Measurements from ENCODE around the gene ANTKMT. TPM values are rescaled to one million over a fixed set of nuclear protein-coding genes. Genes with fewer than 3 reads are reported as not detected.

The ANTKMT gene, protein sequence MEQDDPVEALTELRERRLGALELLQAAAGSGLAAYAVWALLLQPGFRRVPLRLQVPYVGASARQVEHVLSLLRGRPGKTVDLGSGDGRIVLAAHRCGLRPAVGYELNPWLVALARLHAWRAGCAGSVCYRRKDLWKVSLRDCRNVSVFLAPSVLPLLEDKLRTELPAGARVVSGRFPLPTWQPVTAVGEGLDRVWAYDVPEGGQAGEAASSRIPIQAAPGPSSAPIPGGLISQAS
- 33.6 TPM for polyA plus RNA-seq (2012; ENCODE audit: insufficient read length, low read depth)

DNA sequence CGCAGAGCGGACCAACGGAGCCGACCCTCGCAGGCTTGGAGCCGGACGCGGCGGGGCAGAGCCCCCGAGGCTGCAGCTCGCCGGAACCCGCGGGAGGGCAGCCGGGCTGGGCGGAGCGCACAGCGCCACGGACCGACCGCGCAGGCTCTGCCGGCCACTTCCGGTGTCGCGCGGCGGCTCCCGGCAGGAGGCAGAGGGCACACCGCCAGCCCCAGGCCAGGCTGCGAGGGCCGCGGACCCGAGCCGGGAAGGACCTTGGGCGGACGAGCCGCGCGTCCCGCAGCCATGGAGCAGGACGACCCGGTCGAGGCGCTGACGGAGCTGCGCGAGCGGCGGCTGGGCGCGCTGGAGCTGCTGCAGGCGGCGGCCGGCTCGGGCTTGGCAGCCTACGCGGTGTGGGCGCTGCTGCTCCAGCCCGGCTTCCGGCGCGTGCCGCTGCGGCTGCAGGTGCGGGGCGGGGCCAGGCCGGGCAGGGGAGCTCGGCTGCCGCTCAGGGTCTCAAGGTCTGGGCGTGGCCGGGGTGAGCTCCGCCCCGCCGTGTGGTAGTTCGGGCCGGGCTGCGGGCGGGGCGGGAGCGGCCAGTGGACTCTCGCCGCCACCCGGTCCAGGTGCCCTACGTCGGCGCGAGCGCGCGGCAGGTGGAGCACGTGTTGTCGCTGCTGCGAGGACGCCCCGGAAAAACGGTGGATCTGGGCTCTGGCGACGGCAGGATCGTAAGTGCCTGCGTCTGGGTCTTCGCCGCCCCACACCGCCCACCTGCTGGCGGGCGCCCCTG lies at the start of gene ANTKMT:
ANTKMT (plus strand) TSS at position 157 of the 775 bp plus-strand sequence; CDS start at position 286, 129 bp downstream.
- TF ChIP-seq FOXP2 (optimal IDR thresholded peaks at IDR 0.05; ENCODE audit: borderline replicate concordance, extremely low read depth, extremely low read length, insufficient read depth) (no peak), TAF1 (IDR thresholded peaks at IDR 0.05; ENCODE audit: borderline replicate concordance, insufficient read depth, low read length) (no peak), SIN3A (IDR thresholded peaks at IDR 0.05; ENCODE audit: borderline replicate concordance, insufficient read depth, low read length) (no peak), POLR2AphosphoS5 (IDR thresholded peaks at IDR 0.05; ENCODE audit: low read depth, low read length) (no peak)
- TF ChIP-seq, protein P1, sequence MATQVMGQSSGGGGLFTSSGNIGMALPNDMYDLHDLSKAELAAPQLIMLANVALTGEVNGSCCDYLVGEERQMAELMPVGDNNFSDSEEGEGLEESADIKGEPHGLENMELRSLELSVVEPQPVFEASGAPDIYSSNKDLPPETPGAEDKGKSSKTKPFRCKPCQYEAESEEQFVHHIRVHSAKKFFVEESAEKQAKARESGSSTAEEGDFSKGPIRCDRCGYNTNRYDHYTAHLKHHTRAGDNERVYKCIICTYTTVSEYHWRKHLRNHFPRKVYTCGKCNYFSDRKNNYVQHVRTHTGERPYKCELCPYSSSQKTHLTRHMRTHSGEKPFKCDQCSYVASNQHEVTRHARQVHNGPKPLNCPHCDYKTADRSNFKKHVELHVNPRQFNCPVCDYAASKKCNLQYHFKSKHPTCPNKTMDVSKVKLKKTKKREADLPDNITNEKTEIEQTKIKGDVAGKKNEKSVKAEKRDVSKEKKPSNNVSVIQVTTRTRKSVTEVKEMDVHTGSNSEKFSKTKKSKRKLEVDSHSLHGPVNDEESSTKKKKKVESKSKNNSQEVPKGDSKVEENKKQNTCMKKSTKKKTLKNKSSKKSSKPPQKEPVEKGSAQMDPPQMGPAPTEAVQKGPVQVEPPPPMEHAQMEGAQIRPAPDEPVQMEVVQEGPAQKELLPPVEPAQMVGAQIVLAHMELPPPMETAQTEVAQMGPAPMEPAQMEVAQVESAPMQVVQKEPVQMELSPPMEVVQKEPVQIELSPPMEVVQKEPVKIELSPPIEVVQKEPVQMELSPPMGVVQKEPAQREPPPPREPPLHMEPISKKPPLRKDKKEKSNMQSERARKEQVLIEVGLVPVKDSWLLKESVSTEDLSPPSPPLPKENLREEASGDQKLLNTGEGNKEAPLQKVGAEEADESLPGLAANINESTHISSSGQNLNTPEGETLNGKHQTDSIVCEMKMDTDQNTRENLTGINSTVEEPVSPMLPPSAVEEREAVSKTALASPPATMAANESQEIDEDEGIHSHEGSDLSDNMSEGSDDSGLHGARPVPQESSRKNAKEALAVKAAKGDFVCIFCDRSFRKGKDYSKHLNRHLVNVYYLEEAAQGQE (IDR thresholded peaks at IDR 0.05; ENCODE audit: insufficient read depth in 1 of 2, low read depth in 2 of 2, low read length in 2 of 2) = no peak

DNA sequence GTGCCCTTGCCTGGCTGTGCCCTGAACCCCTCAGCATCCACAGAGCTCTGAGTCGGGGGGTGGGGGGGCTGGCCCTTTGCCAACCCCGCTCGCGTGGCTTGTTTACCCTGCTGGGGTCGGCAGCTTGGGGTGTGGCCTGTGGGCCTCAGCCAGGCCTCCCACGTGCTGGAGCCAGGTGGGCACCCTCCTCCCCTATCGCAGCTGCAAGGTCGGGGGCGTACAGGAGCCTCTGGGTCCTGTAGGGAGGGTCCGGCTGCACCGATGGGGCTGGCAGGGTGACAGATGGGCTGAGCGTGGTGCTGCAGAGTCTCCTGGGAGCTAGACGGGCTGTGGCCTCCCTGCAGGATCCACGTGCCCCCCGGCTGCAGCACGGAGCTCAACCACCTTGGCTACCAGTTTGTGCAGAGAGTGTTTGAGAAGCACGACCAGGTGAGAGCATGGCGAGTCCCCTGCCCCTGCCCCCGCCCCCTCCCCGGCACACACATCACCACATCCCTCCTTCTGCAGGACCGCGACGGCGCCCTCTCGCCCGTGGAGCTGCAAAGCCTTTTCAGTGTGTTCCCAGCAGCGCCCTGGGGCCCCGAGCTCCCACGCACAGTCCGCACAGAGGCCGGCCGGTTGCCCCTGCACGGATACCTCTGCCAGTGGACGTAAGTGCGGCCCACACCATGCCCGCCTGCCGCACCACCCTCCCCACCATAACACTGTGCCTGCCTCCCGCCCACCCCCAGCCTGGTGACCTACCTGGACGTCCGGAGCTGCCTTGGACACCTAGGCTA lies 49.4 kb upstream of the ANTKMT start:
- TF ChIP-seq TAF1 (IDR thresholded peaks at IDR 0.05; ENCODE audit: borderline replicate concordance, insufficient read depth, low read length) (no peak), FOXP2 (optimal IDR thresholded peaks at IDR 0.05; ENCODE audit: borderline replicate concordance, extremely low read depth, extremely low read length, insufficient read depth) (no peak)
- TF ChIP-seq, protein P1 (IDR thresholded peaks at IDR 0.05; ENCODE audit: insufficient read depth in 1 of 2, low read depth in 2 of 2, low read length in 2 of 2) = no peak

DNA sequence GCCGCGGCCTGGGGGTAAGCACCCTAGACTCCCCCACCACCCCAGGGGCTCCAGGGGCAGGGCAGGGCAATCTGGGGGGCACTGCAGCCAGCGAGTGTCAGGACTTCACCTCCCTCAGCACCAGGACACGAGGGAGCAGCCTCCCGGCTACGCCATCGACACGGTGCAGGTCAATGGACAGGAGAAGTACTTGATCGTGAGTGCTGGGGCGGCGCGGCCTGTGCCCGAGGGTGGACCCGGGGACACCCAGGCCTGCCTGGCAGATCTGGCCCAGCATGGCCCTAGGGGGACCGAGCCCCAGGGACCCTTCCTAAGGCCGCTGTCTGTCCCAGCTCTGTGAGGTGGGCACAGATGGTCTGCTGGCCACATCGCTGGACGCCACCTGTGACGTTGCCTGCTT lies 48.6 kb upstream of the ANTKMT start:
- TF ChIP-seq SIN3A (IDR thresholded peaks at IDR 0.05; ENCODE audit: borderline replicate concordance, insufficient read depth, low read length) = no peak
- TF ChIP-seq POLR2AphosphoS5 (IDR thresholded peaks at IDR 0.05; ENCODE audit: low read depth, low read length) = no peak
- TF ChIP-seq, protein P1 (IDR thresholded peaks at IDR 0.05; ENCODE audit: insufficient read depth in 1 of 2, low read depth in 2 of 2, low read length in 2 of 2) = no peak

DNA sequence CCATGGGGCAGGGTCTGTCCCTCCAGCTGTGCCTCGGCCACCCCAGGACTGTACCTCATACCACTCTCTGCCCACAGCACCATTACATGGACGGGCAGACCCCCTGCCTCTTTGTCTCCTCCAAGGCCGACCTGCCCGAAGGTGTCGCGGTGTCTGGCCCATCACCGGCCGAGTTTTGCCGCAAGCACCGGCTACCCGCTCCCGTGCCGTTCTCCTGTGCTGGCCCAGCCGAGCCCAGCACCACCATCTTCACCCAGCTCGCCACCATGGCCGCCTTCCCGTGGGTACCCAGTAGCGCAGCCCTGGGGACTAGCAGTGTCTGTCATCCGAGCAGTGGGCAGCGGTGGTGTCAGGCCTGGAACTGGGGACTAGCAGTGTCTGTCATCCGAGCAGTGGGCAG lies 48.1 kb upstream of the ANTKMT start:
- TF ChIP-seq FOXP2 (optimal IDR thresholded peaks at IDR 0.05; ENCODE audit: borderline replicate concordance, extremely low read depth, extremely low read length, insufficient read depth) (no peak), TAF1 (IDR thresholded peaks at IDR 0.05; ENCODE audit: borderline replicate concordance, insufficient read depth, low read length) (no peak), SIN3A (IDR thresholded peaks at IDR 0.05; ENCODE audit: borderline replicate concordance, insufficient read depth, low read length) (no peak), POLR2AphosphoS5 (IDR thresholded peaks at IDR 0.05; ENCODE audit: low read depth, low read length) (no peak)
- TF ChIP-seq, protein P1 (IDR thresholded peaks at IDR 0.05; ENCODE audit: insufficient read depth in 1 of 2, low read depth in 2 of 2, low read length in 2 of 2) = no peak
